A549 (cell line): ENCODE measurements around the gene NEK9. TPM values are rescaled to one million over a fixed set of nuclear protein-coding genes. Genes with fewer than 3 reads are reported as not detected.

ENCODE experiments used
- ATAC-seq, 2 experiments: fragments of 200-7000 bp in 1 of 2; fragments of >200 bp in 1 of 2; cut with Nextera tagmentation in 1 of 2; cut with Tn5 transposase in 1 of 2; 3 replicates each; pipeline versions ENCODE4 v1.8.0 to v1.9.1; 2018 to 2020; ENCODE audit warnings: mild to moderate bottlenecking in 1 of 2, moderate library complexity in 1 of 2
- CTCF ChIA-PET: fragments of 300-600 bp; sonication (Branson Sonifier 250); formaldehyde crosslinking; extraction: SDS; loops from one replicate; lab custom pipeline; 2021; ENCODE audit warnings: antibody characterized with exemption, inconsistent platforms; lab: Yijun Ruan, JAX
- POLR2A ChIA-PET: fragments of 350-600 bp; formaldehyde crosslinking; extraction: SDS; loops from one replicate; lab custom pipeline; 2021; ENCODE audit warnings: antibody characterized with exemption, inconsistent platforms; lab: Yijun Ruan, JAX
- DNase-seq, 2 experiments: peaks; one replicate each; pipeline versions ENCODE4 v3.0.0 to v3.0.0-alpha.2; 2011 to 2016; ENCODE audit warnings: low read depth in 1 of 2, low spot score in 1 of 2
- FAIRE-seq: peaks from 2 replicates; lab custom pipeline; 2011; peaks lifted over from hg19 to GRCh38; lab: Jason Lieb, UNC
- H3K27ac ChIP-seq, 2 experiments: fragments of >200 bp; sonication (Bioruptor Twin); formaldehyde crosslinking; 3 replicates each; pipeline ENCODE4 v1.5.1; 2016 to 2017
- H3K4me1 ChIP-seq: fragments of >200 bp; sonication (Bioruptor Twin); formaldehyde crosslinking; 3 replicates; pipeline ENCODE4 v1.6.1; 2016
- H3K4me2 ChIP-seq: fragments of >200 bp; sonication (Bioruptor Twin); formaldehyde crosslinking; 3 replicates; pipeline ENCODE4 v1.6.1; 2016
- H3K4me3 ChIP-seq: fragments of >200 bp; sonication (Bioruptor Twin); formaldehyde crosslinking; 3 replicates; pipeline ENCODE4 v1.5.1; 2016
- H3K9me3 ChIP-seq: fragments of >200 bp; sonication (Bioruptor Twin); formaldehyde crosslinking; 3 replicates; pipeline ENCODE4 v1.6.1; 2016
- BHLHE40 ChIP-seq: IDR thresholded peaks from 2 replicates; pipeline ENCODE4 v1.6.1; 2012; ENCODE audit warnings: low read depth, low read length, inconsistent platforms
- CBX2 ChIP-seq: fragments of 200-600 bp; sonication (generic); IDR thresholded peaks from 2 replicates; pipeline ENCODE4 v1.6.1; 2016; ENCODE audit warnings: low read depth, mild to moderate bottlenecking, borderline replicate concordance
- CHD4 ChIP-seq: fragments of 200-600 bp; sonication (generic); IDR thresholded peaks from 2 replicates; pipeline ENCODE4 v1.6.1; 2016; ENCODE audit warnings: antibody characterized with exemption, mild to moderate bottlenecking, borderline replicate concordance
- ESRRA ChIP-seq: fragments of 150-350 bp; IDR thresholded peaks from 2 replicates; pipeline ENCODE4 v1.6.1; 2014; ENCODE audit warnings: mild to moderate bottlenecking, low read length, borderline replicate concordance
- FOSB ChIP-seq: fragments of 250-450 bp; sonication (Bioruptor Pico); IDR thresholded peaks from 2 replicates; pipeline ENCODE4 v1.5.0; 2020; ENCODE audit warnings: mild to moderate bottlenecking, moderate library complexity
- FOSL2 ChIP-seq, 2 experiments: fragments of 450-650 bp in 1 of 2; fragments of >200 bp in 1 of 2; sonication (Bioruptor Twin) in 1 of 2; formaldehyde crosslinking; IDR thresholded peaks; 2 replicates each; pipeline versions ENCODE4 v1.5.0 to v1.6.1; 2016 to 2020; ENCODE audit warnings: mild to moderate bottlenecking in 1 of 2, moderate library complexity in 1 of 2
- FOXS1 ChIP-seq: fragments of 250-450 bp; sonication (Bioruptor Pico); IDR thresholded peaks from 2 replicates; pipeline ENCODE4 v1.5.0; 2020; ENCODE audit warnings: mild to moderate bottlenecking, moderate library complexity
- HEYL ChIP-seq: fragments of 250-450 bp; sonication (Bioruptor Pico); IDR thresholded peaks from 2 replicates; pipeline ENCODE4 v1.8.0; 2021; ENCODE audit warnings: mild to moderate bottlenecking, moderate library complexity
- HOXB13 ChIP-seq: fragments of 250-450 bp; sonication (Bioruptor Pico); IDR thresholded peaks from 2 replicates; pipeline ENCODE4 v1.5.0; 2020; ENCODE audit warnings: low read depth, mild to moderate bottlenecking, moderate library complexity
- HOXB5 ChIP-seq: fragments of 250-450 bp; sonication (Bioruptor Pico); IDR thresholded peaks from 2 replicates; pipeline ENCODE4 v1.5.0; 2020; ENCODE audit warnings: mild to moderate bottlenecking, moderate library complexity
- KDM5A ChIP-seq: fragments of 200-600 bp; sonication (generic); IDR thresholded peaks from 2 replicates; pipeline ENCODE4 v1.6.1; 2016; ENCODE audit warnings: antibody characterized with exemption, mild to moderate bottlenecking
- MYC ChIP-seq: IDR thresholded peaks from 2 replicates; pipeline ENCODE4 v1.6.1; 2012; ENCODE audit warnings: mild to moderate bottlenecking, inconsistent platforms, low read length, improper control_type of control experiment, borderline replicate concordance
- NFE2L2 ChIP-seq: fragments of 150-350 bp; conservative IDR thresholded peaks from 2 replicates; pipeline ENCODE4 v1.6.1; 2014; ENCODE audit warnings: low read length
- NR3C1 ChIP-seq: fragments of >200 bp; sonication (Bioruptor Twin); formaldehyde crosslinking; IDR thresholded peaks from 3 replicates; pipeline ENCODE4 v1.6.1; 2017
- POLR2A ChIP-seq: IDR thresholded peaks from 2 replicates; pipeline ENCODE4 v1.6.1; 2012; ENCODE audit warnings: mild to moderate bottlenecking, low read length
- POLR2AphosphoS2 ChIP-seq: conservative IDR thresholded peaks from 2 replicates; pipeline ENCODE4 v1.6.1; 2012; ENCODE audit warnings: low read length, improper control_type of control experiment, inconsistent platforms
- RAD21 ChIP-seq, 2 experiments: fragments of >200 bp in 1 of 2; sonication (Bioruptor Twin) in 1 of 2; formaldehyde crosslinking in 1 of 2; IDR thresholded peaks in 1 of 2; conservative IDR thresholded peaks in 1 of 2; 2 replicates in 1 of 2; 3 replicates in 1 of 2; pipeline ENCODE4 v1.6.1; 2012 to 2018; ENCODE audit warnings: inconsistent platforms in 1 of 2
- SMC3 ChIP-seq: fragments of >200 bp; sonication (Bioruptor Twin); formaldehyde crosslinking; IDR thresholded peaks from 3 replicates; pipeline ENCODE4 v1.6.1; 2018; ENCODE audit warnings: inconsistent platforms
- SREBF2 ChIP-seq: fragments of 450-650 bp; IDR thresholded peaks from 2 replicates; pipeline ENCODE4 v1.6.1; 2014; ENCODE audit warnings: mild to moderate bottlenecking, moderate library complexity
- TP53 ChIP-seq: fragments of 250-450 bp; sonication (Bioruptor Pico); IDR thresholded peaks from 2 replicates; pipeline ENCODE4 v1.5.0; 2021; ENCODE audit warnings: mild to moderate bottlenecking, moderate library complexity
- ZSCAN20 ChIP-seq: fragments of 250-450 bp; sonication (Bioruptor Pico); IDR thresholded peaks from 2 replicates; pipeline ENCODE4 v1.8.0; 2022; ENCODE audit warnings: mild to moderate bottlenecking, moderate library complexity
- WGBS: methylation state at CpG from one replicate; pipeline ENCODE4 v1.1.6; 2017; ENCODE audit errors: missing lambda C conversion rate; 5-methylcytosine and 5-hydroxymethylcytosine counted together
- polyA plus RNA-seq, 4 experiments: library from polyadenylated mRNA; depleted of rRNA in 3 of 4; stranded (reverse); fragments of >200 nt; fragmentation: RNase III in 1 of 4; extraction: RNeasy Plus Mini Kit Qiagen cat#74134 plus additional on column Dnase treatment in 1 of 4; gene quantifications; 2 replicates in 3 of 4; 3 replicates in 1 of 4; pipeline ENCODE4 v1.2.3, GENCODE V29; 2011 to 2017
- TF ChIP-seq, protein P1 (sequence below): IDR thresholded peaks from 2 replicates; pipeline ENCODE4 v1.6.1; 2012
- TF ChIP-seq, protein P2 (sequence below): fragments of 450-650 bp; IDR thresholded peaks from 2 replicates; pipeline ENCODE4 v1.6.1; 2014; ENCODE audit warnings: antibody characterized with exemption
- TF ChIP-seq, protein P3 (sequence below): fragments of 250-450 bp; sonication (Bioruptor Pico); IDR thresholded peaks from 2 replicates; pipeline ENCODE4 v1.5.0; 2020; ENCODE audit warnings: low read depth, mild to moderate bottlenecking, moderate library complexity
- TF ChIP-seq, protein P4 (sequence below): fragments of 250-450 bp; sonication (Bioruptor Pico); IDR thresholded peaks from 2 replicates; pipeline ENCODE4 v1.5.0; 2021; ENCODE audit warnings: mild to moderate bottlenecking, moderate library complexity, borderline replicate concordance

Gene NEK9
- polyA plus RNA-seq, 2 of the 4 experiments (the other 2 are of a cell fraction) = 49.4 to 75.9 TPM

DNA sequence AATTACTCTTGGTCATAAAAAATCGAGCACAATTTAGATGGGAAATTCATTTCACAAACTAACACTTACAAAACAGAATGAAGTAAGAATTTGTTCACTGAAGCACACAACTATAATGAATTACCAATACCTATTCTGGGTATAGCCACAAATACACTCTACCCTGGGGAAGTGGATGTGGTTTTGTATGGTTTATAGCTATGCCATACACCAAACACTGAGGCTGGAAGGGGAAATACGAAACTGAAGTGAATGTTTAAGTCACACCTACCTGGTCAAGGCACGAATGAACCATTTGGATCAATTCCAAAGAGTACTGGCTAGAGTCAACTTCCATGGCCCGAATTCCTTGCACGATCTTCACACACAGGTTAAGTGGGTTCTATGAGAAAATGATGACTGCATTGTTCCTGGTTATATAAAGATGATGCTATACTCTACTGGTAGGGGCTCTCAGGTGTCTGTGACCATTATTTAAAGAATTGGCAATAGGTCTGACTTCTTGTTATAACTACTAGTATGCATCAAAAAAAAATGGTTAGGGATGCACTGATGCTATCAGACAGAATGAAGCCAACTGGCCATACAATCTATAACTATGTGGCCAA, 12.8 kb downstream of the NEK9 start:
- no peak for TF ChIP-seq CHD4
- TF ChIP-seq FOXS1 (CRISPR knock-in tag) = no peak
- no peak for TF ChIP-seq ESRRA
- TF ChIP-seq MYC = no peak
- no peak for TF ChIP-seq HOXB13
- TF ChIP-seq, protein P1, sequence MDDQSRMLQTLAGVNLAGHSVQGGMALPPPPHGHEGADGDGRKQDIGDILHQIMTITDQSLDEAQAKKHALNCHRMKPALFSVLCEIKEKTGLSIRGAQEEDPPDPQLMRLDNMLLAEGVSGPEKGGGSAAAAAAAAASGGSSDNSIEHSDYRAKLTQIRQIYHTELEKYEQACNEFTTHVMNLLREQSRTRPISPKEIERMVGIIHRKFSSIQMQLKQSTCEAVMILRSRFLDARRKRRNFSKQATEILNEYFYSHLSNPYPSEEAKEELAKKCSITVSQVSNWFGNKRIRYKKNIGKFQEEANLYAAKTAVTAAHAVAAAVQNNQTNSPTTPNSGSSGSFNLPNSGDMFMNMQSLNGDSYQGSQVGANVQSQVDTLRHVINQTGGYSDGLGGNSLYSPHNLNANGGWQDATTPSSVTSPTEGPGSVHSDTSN = no peak
- TF ChIP-seq SREBF2 = no peak
- TF ChIP-seq, protein P2, sequence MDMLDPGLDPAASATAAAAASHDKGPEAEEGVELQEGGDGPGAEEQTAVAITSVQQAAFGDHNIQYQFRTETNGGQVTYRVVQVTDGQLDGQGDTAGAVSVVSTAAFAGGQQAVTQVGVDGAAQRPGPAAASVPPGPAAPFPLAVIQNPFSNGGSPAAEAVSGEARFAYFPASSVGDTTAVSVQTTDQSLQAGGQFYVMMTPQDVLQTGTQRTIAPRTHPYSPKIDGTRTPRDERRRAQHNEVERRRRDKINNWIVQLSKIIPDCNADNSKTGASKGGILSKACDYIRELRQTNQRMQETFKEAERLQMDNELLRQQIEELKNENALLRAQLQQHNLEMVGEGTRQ = no peak
- no peak for TF ChIP-seq POLR2A
- TF ChIP-seq BHLHE40 = no peak
- no peak for TF ChIP-seq ZSCAN20
- no peak for TF ChIP-seq SMC3
- TF ChIP-seq POLR2AphosphoS2 = no peak
- no peak for TF ChIP-seq HEYL (CRISPR knock-in tag)
- TF ChIP-seq CBX2 = no peak
- TF ChIP-seq FOSL2 (IDR thresholded peaks at IDR 0.05) = no peak
- no peak for TF ChIP-seq FOSL2 (CRISPR knock-in tag; IDR thresholded peaks at IDR 0.05)
- no peak for DNase-seq
- POLR2A ChIA-PET = no interaction called here
- CTCF ChIA-PET = no interaction called here
- Histone ChIP-seq H3K4me2 (no peak overlapping the region), H3K4me3 (no peak overlapping the region), H3K9me3 (no peaks in the 10 kb centered on the region), H3K4me1 (peaks cover under 1% of the 10 kb centered on the region; the same call in 1 of the 3 replicates), H3K27ac (no peak overlapping the region)
- no peak for ATAC-seq
- FAIRE-seq = no peak
- 84% methylated on average over 5 of the region's 5 CpGs for WGBS

DNA sequence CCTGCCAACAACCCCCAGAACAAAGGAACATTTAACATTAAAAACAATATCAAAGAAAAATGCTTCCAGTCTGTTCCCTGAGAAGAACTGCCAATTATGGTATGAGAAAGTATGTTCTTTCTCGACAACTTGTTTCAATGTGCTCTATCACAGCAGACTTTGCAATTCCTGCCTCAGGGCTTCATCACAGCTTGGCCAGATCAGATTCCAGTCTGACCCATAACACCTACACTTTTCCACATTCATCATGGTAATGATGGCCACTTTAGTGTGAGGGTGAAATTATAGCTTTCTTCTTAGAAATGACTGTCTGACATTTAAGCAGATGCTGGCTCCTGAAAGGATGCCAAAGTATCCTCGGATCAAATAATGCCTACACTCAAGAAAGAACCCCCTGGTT, 17.0 kb downstream of the NEK9 start:
- CTCF ChIA-PET = interaction anchor here (0.9 to 1.7 kb wide), 7 partner anchors 9 to 204 kb away, joined by 3 to 11 read pairs (median 4); no protein-coding TSS in a partner anchor
- no peak for DNase-seq
- H3K4me1 ChIP-seq = no peaks in the 10 kb centered on the region
- no peak overlapping the region for H3K4me3 ChIP-seq
- no peak overlapping the region for H3K27ac ChIP-seq
- H3K4me2 ChIP-seq = no peak overlapping the region
- no peaks in the 10 kb centered on the region for H3K9me3 ChIP-seq
- 86% methylated on average over 2 of the region's 2 CpGs for WGBS
- TF ChIP-seq FOSB (CRISPR knock-in tag) (no peak), TP53 (CRISPR knock-in tag) (no peak), NR3C1 (no peak), HOXB5 (CRISPR knock-in tag) (no peak), CBX2 (no peak), NFE2L2 (no peak), KDM5A (no peak), RAD21 (conservative IDR thresholded peaks at IDR 0.05 in 1 of 2, IDR thresholded peaks at IDR 0.05 in 1 of 2) (no peak), FOXS1 (CRISPR knock-in tag) (no peak), BHLHE40 (no peak)
- TF ChIP-seq, protein P3, sequence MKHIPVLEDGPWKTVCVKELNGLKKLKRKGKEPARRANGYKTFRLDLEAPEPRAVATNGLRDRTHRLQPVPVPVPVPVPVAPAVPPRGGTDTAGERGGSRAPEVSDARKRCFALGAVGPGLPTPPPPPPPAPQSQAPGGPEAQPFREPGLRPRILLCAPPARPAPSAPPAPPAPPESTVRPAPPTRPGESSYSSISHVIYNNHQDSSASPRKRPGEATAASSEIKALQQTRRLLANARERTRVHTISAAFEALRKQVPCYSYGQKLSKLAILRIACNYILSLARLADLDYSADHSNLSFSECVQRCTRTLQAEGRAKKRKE (CRISPR knock-in tag) = no peak
- TF ChIP-seq, protein P4, sequence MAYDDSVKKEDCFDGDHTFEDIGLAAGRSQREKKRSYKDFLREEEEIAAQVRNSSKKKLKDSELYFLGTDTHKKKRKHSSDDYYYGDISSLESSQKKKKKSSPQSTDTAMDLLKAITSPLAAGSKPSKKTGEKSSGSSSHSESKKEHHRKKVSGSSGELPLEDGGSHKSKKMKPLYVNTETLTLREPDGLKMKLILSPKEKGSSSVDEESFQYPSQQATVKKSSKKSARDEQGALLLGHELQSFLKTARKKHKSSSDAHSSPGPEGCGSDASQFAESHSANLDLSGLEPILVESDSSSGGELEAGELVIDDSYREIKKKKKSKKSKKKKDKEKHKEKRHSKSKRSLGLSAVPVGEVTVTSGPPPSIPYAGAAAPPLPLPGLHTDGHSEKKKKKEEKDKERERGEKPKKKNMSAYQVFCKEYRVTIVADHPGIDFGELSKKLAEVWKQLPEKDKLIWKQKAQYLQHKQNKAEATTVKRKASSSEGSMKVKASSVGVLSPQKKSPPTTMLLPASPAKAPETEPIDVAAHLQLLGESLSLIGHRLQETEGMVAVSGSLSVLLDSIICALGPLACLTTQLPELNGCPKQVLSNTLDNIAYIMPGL = no peak
- no peak for ATAC-seq
- POLR2A ChIA-PET = no interaction called here
- no peak for FAIRE-seq
